ENCODE data around the gene SH3RF3.

- TF ChIP-seq CTCF (IDR thresholded peaks at IDR 0.05) (no peak), CHD2 (IDR thresholded peaks at IDR 0.05; ENCODE audit: low read length, partially characterized antibody) (no peak), POLR2AphosphoS5 (IDR thresholded peaks at IDR 0.05; ENCODE audit: low read depth, low read length) (no peak), FOXJ3 (CRISPR knock-in tag; IDR thresholded peaks at IDR 0.05) (no peak), RCOR1 (IDR thresholded peaks at IDR 0.05; ENCODE audit: low read length) (no peak), USF1 (IDR thresholded peaks at IDR 0.05; ENCODE audit: borderline replicate concordance, low read depth) (no peak), SMC3 (IDR thresholded peaks at IDR 0.05; ENCODE audit: low read depth, low read length) (no peak), JUND (IDR thresholded peaks at IDR 0.05) (no peak), TCF12 (IDR thresholded peaks at IDR 0.05) (no peak)
These were observed 208.2 kb downstream of the SH3RF3 start for GRCh38 chr2:109337221-109337620.

Data from SK-N-SH (cell line).